Stimulated activated CD8-positive, alpha-beta memory T cell treated with anti-CD3 and anti-CD28 coated beads, Interleukin-15, amount 100 ng/mL, for 4 hours (primary cell): ENCODE data around the gene RASSF5.
"Not testable (repeated sequence)": the region's sequence is repeated elsewhere in the genome, so short reads cannot be mapped to it uniquely, and the experiment has no call there.

Source experiments
- DNase-seq, 2 donors: peaks; one replicate each; pipeline ENCODE4 v3.0.0-alpha.2; 2020; ENCODE audit warnings: low read depth in 2 of 2

RASSF5 gene

GRCh38 chr1:206586501-206587445, 79.4 kb downstream of the RASSF5 start:
- DNase-seq = no peak

GRCh38 chr1:206587904-206588303, 80.6 kb downstream of the RASSF5 start:
- DNase-seq = no peak

GRCh38 chr1:206588492-206588891, 81.2 kb downstream of the RASSF5 start:
- DNase-seq = no peak

GRCh38 chr1:206589206-206589605, 81.9 kb downstream of the RASSF5 start:
- no peak for DNase-seq

- peak in 1 of 2 donors; percentile 66 for DNase-seq
These were observed 82.9 kb downstream of the RASSF5 start for GRCh38 chr1:206590025-206590758.

- DNase-seq = no peak
These were observed 83.9 kb downstream of the RASSF5 start for GRCh38 chr1:206591226-206591625.

GRCh38 chr1:206591696-206592095, 84.4 kb downstream of the RASSF5 start:
- no peak for DNase-seq

GRCh38 chr1:206593351-206593925, 86.1 kb downstream of the RASSF5 start:
- DNase-seq = no peak

GRCh38 chr1:206595581-206596318, 88.4 kb downstream of the RASSF5 start:
- DNase-seq = no peak

GRCh38 chr1:206596319-206596666, 89.0 kb downstream of the RASSF5 start:
- no peak for DNase-seq

- no peak for DNase-seq
These were observed 93.2 kb downstream of the RASSF5 start for GRCh38 chr1:206600527-206600926.

GRCh38 chr1:206604861-206605260, 97.5 kb downstream of the RASSF5 start:
- no peak for DNase-seq

- no peak for DNase-seq
These were observed 99.5 kb downstream of the RASSF5 start for GRCh38 chr1:206606867-206607266.

GRCh38 chr1:206608108-206608698, 100.9 kb downstream of the RASSF5 start:
- DNase-seq = peak in 1 of 2 donors; percentile 28

GRCh38 chr1:206609229-206609991, 102.1 kb downstream of the RASSF5 start:
- no peak for DNase-seq

GRCh38 chr1:206612129-206612876, 105.0 kb downstream of the RASSF5 start, which contains the start of gene EIF2D:
Gene EIF2D, minus strand, starts transcription at chr1:206612465. Its CDS starts 123 bp downstream, at chr1:206612342.
- peak; percentile 84 to 87 for DNase-seq

GRCh38 chr1:206626396-206626795, 119.1 kb downstream of the RASSF5 start:
- not testable (repeated sequence) for DNase-seq

GRCh38 chr1:206628916-206629315, 121.6 kb downstream of the RASSF5 start:
- no peak for DNase-seq

- DNase-seq = no peak
These were observed 123.8 kb downstream of the RASSF5 start for GRCh38 chr1:206631085-206631509.

- no peak for DNase-seq
These were observed 126.4 kb downstream of the RASSF5 start for GRCh38 chr1:206633708-206634121.
